ENCODE data around the gene KLRK1.

GRCh38 chr12:10372559-10372958, 17.3 kb downstream of the KLRK1 start:
- no peak for TF ChIP-seq CTCF (IDR thresholded peaks at IDR 0.05; ENCODE audit: insufficient read depth, low read length)
- TF ChIP-seq POLR2AphosphoS5 (IDR thresholded peaks at IDR 0.05; ENCODE audit: low read depth): no peak
- TF ChIP-seq GABPA (IDR thresholded peaks at IDR 0.05; ENCODE audit: low read depth): no peak
